Lower leg skin (tissue), 4 donors: Measurements from ENCODE around the gene ELMOD3. TPM values are rescaled to one million over a fixed set of nuclear protein-coding genes. Genes with fewer than 3 reads are reported as not detected.

Source experiments
- DNase-seq, 2 donors: peaks; one replicate each; pipeline ENCODE4 v3.0.0-alpha.2; 2019; ENCODE audit warnings: low spot score in 2 of 2
- H3K4me3 ChIP-seq: fragments of 200-600 bp; sonication (generic); 2 replicates; pipeline ENCODE4 v1.5.1; 2017; ENCODE audit warnings: mild to moderate bottlenecking, low read depth; ENCODE audit not compliant: poor library complexity, severe bottlenecking
- POLR2A ChIP-seq, 2 donors: fragments of 450-650 bp; IDR thresholded peaks; one replicate each; pipeline ENCODE4 v1.6.1; 2016 to 2017; ENCODE audit warnings: antibody characterized with exemption in 2 of 2, mild to moderate bottlenecking in 1 of 2, moderate library complexity in 1 of 2
- WGBS, 2 donors: methylation state at CpG; one replicate each; pipeline ENCODE4 v1.1.5; 2018; 5-methylcytosine and 5-hydroxymethylcytosine counted together
- intact Hi-C: fragments of 100-400 bp; cut with DNase I; formaldehyde crosslinking; loops from one replicate; pipeline ENCODE4 v1.15.0; 2023; ENCODE audit warnings: low total_unique reads
- total RNA-seq, 4 donors: library from RNA; depleted of rRNA; stranded (reverse); fragments of >200 nt; gene quantifications; one replicate each; pipeline ENCODE4 v1.1.0, GENCODE V29; 2016
- TF ChIP-seq, protein P1 (sequence below), 3 donors: fragments of 450-650 bp; IDR thresholded peaks; one replicate each; pipeline ENCODE4 v1.5.1; 2016; ENCODE audit warnings: antibody characterized with exemption in 3 of 3, mild to moderate bottlenecking in 3 of 3, moderate library complexity in 2 of 3

The ELMOD3 gene
- total RNA-seq, 4 donors from 2014 or later = 10.0 to 26.1 (median 23.5) TPM

DNA sequence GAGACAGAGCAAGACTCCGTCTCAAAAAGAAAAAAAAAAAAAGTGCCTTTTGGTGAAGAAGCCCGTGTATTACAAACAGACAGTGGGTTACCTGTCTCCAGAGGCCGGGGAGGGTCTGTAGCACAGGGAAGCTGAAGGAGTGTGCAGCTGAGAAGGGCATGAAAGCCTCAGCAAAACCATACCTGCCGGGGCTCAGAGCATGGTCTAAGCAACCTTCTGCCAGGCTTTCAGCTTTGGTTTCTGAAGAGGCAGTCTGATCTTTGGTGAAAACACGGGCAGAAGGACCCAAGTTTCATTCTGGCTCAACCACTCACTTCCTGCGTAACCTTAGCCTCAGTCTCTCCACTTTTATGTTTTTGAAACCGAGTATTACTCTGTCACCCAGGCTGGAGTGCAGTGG lies 85.4 kb downstream of the ELMOD3 start:
- intact Hi-C loops = no loop called here
- TF ChIP-seq, protein P1, sequence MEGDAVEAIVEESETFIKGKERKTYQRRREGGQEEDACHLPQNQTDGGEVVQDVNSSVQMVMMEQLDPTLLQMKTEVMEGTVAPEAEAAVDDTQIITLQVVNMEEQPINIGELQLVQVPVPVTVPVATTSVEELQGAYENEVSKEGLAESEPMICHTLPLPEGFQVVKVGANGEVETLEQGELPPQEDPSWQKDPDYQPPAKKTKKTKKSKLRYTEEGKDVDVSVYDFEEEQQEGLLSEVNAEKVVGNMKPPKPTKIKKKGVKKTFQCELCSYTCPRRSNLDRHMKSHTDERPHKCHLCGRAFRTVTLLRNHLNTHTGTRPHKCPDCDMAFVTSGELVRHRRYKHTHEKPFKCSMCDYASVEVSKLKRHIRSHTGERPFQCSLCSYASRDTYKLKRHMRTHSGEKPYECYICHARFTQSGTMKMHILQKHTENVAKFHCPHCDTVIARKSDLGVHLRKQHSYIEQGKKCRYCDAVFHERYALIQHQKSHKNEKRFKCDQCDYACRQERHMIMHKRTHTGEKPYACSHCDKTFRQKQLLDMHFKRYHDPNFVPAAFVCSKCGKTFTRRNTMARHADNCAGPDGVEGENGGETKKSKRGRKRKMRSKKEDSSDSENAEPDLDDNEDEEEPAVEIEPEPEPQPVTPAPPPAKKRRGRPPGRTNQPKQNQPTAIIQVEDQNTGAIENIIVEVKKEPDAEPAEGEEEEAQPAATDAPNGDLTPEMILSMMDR (IDR thresholded peaks at IDR 0.05) = no peak
- no peak for TF ChIP-seq POLR2A (IDR thresholded peaks at IDR 0.05)
- H3K4me3 ChIP-seq = no peak overlapping the region
- DNase-seq = no peak
- 92 to 93% methylated on average over 7 of the region's 7 CpGs for WGBS, 2 donors

DNA sequence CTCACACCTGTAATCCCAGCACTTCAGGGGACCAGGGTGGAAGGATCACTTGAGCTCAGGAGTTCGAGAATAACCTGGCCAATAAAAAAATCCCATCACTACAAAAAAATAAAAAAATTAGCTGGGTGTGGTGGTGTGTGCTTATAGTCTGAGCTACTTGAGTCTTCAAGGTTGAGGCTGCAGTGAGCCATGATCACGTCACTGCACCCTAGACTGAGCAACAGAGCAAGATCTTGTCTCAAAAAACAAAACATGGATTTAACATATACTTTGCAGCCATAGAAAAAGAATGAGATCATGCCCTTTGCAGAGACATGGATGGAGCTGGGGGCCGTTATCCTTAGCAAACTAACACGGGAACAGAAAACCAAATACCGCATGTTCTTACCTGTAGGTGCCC lies 86.2 kb downstream of the ELMOD3 start:
- DNase-seq = no peak
- no peak overlapping the region for H3K4me3 ChIP-seq
- intact Hi-C loops = no loop called here
- no peak for TF ChIP-seq POLR2A (IDR thresholded peaks at IDR 0.05)
- TF ChIP-seq, protein P1 (IDR thresholded peaks at IDR 0.05) = no peak
- 73% methylated on average over 5 of the region's 5 CpGs for WGBS, 2 donors

Other genes starting within 250 kb of the ELMOD3 start
- gene TCF7L1, start 221.4 kb upstream of the ELMOD3 start, total RNA-seq = 1 to 10 TPM in 3 of 4 donors, under 1 TPM in 1; 0.67 to 4.8 (median 1.9) TPM
- 10 to 100 TPM; 57.3 to 90.4 (median 82.3) TPM for gene TGOLN2, start 26.8 kb upstream of the ELMOD3 start, total RNA-seq
- 100 to 1,000 TPM in 2 of 4 donors, 10 to 100 TPM in 2; 86.2 to 121 (median 101) TPM for gene RETSAT, start 241 bp upstream of the ELMOD3 start, total RNA-seq
- gene CAPG, start 55.6 kb downstream of the ELMOD3 start, total RNA-seq = 100 to 1,000 TPM; 177 to 272 (median 232) TPM
- not detected for gene SH2D6, start 63.9 kb downstream of the ELMOD3 start, total RNA-seq
- 10 to 100 TPM; 71.2 to 96.4 (median 83.0) TPM for gene MAT2A, start 184.4 kb downstream of the ELMOD3 start, total RNA-seq
- 10 to 100 TPM; 15.8 to 37.1 (median 25.8) TPM for gene GGCX, start 206.7 kb downstream of the ELMOD3 start, total RNA-seq
- 100 to 1,000 TPM in 2 of 4 donors, 10 to 100 TPM in 2; 88.3 to 207 (median 113) TPM for gene VAMP8, start 222.8 kb downstream of the ELMOD3 start, total RNA-seq
- gene VAMP5, start 229.7 kb downstream of the ELMOD3 start, total RNA-seq = 10 to 100 TPM; 10.1 to 35.6 (median 14.0) TPM
- gene RNF181, start 241.0 kb downstream of the ELMOD3 start, total RNA-seq = 100 to 1,000 TPM in 3 of 4 donors, 10 to 100 TPM in 1; 63.1 to 114 (median 107) TPM
- 10 to 100 TPM in 2 of 4 donors, 1 to 10 TPM in 2; 5.8 to 13.7 (median 9.5) TPM for gene TMEM150A, start 247.9 kb downstream of the ELMOD3 start, total RNA-seq